ENCODE measurements around the gene GABRR3. TPM values are rescaled to one million over a fixed set of nuclear protein-coding genes. Genes with fewer than 3 reads are reported as not detected.

The GABRR3 gene
- total RNA-seq: not detected in 2 replicates
- polyA plus RNA-seq: not detected in 2 replicates
- polyA plus RNA-seq (2012): not detected in 2 replicates
- polyA minus RNA-seq (ENCODE audit: low replicate concordance): not detected in 2 replicates

DNA sequence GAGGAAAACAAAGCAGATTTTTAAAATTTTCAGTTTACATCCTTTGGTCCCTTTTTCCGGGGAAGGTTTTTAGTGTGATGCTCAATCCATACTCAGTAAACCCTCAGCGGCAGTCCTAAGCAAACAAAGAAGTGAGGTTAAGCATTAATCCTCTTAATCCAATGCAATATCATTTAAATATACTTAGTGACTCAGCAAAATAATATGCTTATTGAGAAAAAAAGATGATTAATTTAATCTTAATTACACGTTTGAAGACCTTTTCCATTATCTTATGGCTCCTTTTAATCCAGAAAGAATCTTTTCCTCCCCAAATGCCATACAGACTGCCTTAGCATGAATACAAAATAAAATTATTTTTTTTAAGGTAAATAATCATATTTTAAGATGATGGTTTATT is at the start of gene GABRR3:
TSS of gene GABRR3 (minus strand) at position 108 of the 400 bp plus-strand sequence. CDS start 328 bp downstream, outside the sequence.
- TF ChIP-seq, protein P1, sequence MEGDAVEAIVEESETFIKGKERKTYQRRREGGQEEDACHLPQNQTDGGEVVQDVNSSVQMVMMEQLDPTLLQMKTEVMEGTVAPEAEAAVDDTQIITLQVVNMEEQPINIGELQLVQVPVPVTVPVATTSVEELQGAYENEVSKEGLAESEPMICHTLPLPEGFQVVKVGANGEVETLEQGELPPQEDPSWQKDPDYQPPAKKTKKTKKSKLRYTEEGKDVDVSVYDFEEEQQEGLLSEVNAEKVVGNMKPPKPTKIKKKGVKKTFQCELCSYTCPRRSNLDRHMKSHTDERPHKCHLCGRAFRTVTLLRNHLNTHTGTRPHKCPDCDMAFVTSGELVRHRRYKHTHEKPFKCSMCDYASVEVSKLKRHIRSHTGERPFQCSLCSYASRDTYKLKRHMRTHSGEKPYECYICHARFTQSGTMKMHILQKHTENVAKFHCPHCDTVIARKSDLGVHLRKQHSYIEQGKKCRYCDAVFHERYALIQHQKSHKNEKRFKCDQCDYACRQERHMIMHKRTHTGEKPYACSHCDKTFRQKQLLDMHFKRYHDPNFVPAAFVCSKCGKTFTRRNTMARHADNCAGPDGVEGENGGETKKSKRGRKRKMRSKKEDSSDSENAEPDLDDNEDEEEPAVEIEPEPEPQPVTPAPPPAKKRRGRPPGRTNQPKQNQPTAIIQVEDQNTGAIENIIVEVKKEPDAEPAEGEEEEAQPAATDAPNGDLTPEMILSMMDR (conservative IDR thresholded peaks at IDR 0.05 in 1 of 2, IDR thresholded peaks at IDR 0.05 in 1 of 2; ENCODE audit: low read depth in 1 of 2, low read length in 2 of 2): no peak
- no peak for TF ChIP-seq EZH2 (IDR thresholded peaks at IDR 0.05; ENCODE audit: low read length, missing control alignments)
- Histone ChIP-seq H3K4me3 (replicated peaks in 1 of 4; ENCODE audit: control extremely low read depth in 1 of 4, insufficient read depth in 1 of 4, low read depth in 3 of 4, low read length in 4 of 4) (no peak within 1 kb of the TSS), H3K27ac (ENCODE audit: insufficient read depth, low read length) (no peak within 1 kb of the TSS), H2AFZ (ENCODE audit: low read length) (no peak within 1 kb of the TSS), H4K20me1 (ENCODE audit: control insufficient read depth, extremely low read depth, insufficient read depth, low read length) (no peaks in the 10 kb centered on the region), H3K4me1 (ENCODE audit: control insufficient read depth, extremely low read depth, insufficient read depth, low read length) (no peaks in the 10 kb centered on the region), H3K4me2 (ENCODE audit: extremely low read depth, insufficient read depth, low read length) (no peak within 1 kb of the TSS), H3K9me3 (ENCODE audit: control insufficient read depth, insufficient read depth, low read depth, low read length) (no peaks in the 10 kb centered on the region), H3K27me3 (ENCODE audit: control insufficient read depth, insufficient read depth, low read length) (no peaks in the 10 kb centered on the region), H3K9ac (ENCODE audit: insufficient read depth, low read length) (no peak within 1 kb of the TSS), H3K36me3 (ENCODE audit: control insufficient read depth, insufficient read depth, low read length) (no peaks in the 10 kb centered on the region), H3K79me2 (ENCODE audit: control insufficient read depth, insufficient read depth, low read length) (no peaks in the 10 kb centered on the region)
- DNase-seq (ENCODE audit: low read depth in 2 of 2): no peak

DNA sequence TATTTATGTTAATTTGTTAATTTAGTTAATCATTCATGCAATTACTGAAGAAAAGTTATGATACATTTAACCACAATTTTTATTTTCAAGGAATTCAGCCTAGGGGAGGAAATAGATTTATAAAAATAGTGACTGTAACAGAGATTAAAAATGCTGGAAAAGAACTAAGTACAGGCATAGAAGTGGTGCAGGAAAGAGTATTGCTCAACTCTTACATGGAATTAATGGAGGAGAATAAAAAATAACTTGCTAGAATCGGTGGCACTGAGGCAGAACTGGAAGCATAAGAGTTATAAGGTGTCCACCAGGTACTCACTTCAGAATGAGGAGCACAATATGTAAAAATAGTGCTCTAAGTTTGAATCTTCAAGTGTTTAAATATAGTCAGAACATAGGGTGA is 38.4 kb upstream of the GABRR3 start:
- H3K27me3 ChIP-seq (ENCODE audit: control insufficient read depth, insufficient read depth, low read length): no peaks in the 10 kb centered on the region
- no peaks in the 10 kb centered on the region for H3K36me3 ChIP-seq (ENCODE audit: control insufficient read depth, insufficient read depth, low read length)
- no peak for TF ChIP-seq EZH2 (IDR thresholded peaks at IDR 0.05; ENCODE audit: low read length, missing control alignments)
- TF ChIP-seq, protein P1 (conservative IDR thresholded peaks at IDR 0.05 in 1 of 2, IDR thresholded peaks at IDR 0.05 in 1 of 2; ENCODE audit: low read depth in 1 of 2, low read length in 2 of 2): no peak
- H3K79me2 ChIP-seq (ENCODE audit: control insufficient read depth, insufficient read depth, low read length): no peaks in the 10 kb centered on the region
- no peak overlapping the region for H3K4me2 ChIP-seq (ENCODE audit: extremely low read depth, insufficient read depth, low read length)
- no peak overlapping the region for H3K9ac ChIP-seq (ENCODE audit: insufficient read depth, low read length)
- no peaks in the 10 kb centered on the region for H3K4me1 ChIP-seq (ENCODE audit: control insufficient read depth, extremely low read depth, insufficient read depth, low read length)
- H2AFZ ChIP-seq (ENCODE audit: low read length): no peak overlapping the region
- DNase-seq (ENCODE audit: low read depth in 2 of 2): no peak
- no peaks in the 10 kb centered on the region for H3K9me3 ChIP-seq (ENCODE audit: control insufficient read depth, insufficient read depth, low read depth, low read length)
- H3K4me3 ChIP-seq (replicated peaks in 1 of 4; ENCODE audit: control extremely low read depth in 1 of 4, insufficient read depth in 1 of 4, low read depth in 3 of 4, low read length in 4 of 4): no peak overlapping the region
- H4K20me1 ChIP-seq (ENCODE audit: control insufficient read depth, extremely low read depth, insufficient read depth, low read length): no peaks in the 10 kb centered on the region
- H3K27ac ChIP-seq (ENCODE audit: insufficient read depth, low read length): no peak overlapping the region

DNA sequence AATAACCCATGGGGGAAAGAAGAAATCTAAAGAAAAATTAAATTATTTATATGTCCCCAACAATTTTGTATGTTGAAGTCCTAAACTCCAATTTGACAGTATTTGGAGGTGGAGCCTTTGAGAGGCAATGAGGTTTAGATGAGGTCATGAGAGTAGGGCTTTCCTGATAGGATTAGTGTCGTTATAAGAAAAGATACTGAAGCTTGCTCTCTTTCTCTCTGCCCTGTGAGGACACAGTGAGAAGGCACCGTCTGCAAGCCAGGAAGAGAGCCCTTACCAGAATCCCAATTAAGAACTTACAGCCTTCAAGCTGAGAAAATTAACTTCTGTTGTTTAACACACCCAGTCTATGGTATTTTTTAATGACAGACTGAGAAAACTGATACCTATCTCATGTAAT is 35.7 kb upstream of the GABRR3 start:
- no peak overlapping the region for H3K9ac ChIP-seq (ENCODE audit: insufficient read depth, low read length)
- no peaks in the 10 kb centered on the region for H3K9me3 ChIP-seq (ENCODE audit: control insufficient read depth, insufficient read depth, low read depth, low read length)
- no peaks in the 10 kb centered on the region for H3K36me3 ChIP-seq (ENCODE audit: control insufficient read depth, insufficient read depth, low read length)
- no peak overlapping the region for H3K4me2 ChIP-seq (ENCODE audit: extremely low read depth, insufficient read depth, low read length)
- no peak for DNase-seq (ENCODE audit: low read depth in 2 of 2)
- H2AFZ ChIP-seq (ENCODE audit: low read length): no peak overlapping the region
- no peaks in the 10 kb centered on the region for H3K79me2 ChIP-seq (ENCODE audit: control insufficient read depth, insufficient read depth, low read length)
- H3K27ac ChIP-seq (ENCODE audit: insufficient read depth, low read length): no peak overlapping the region
- H3K4me1 ChIP-seq (ENCODE audit: control insufficient read depth, extremely low read depth, insufficient read depth, low read length): no peaks in the 10 kb centered on the region
- no peak overlapping the region for H3K4me3 ChIP-seq (replicated peaks in 1 of 4; ENCODE audit: control extremely low read depth in 1 of 4, insufficient read depth in 1 of 4, low read depth in 3 of 4, low read length in 4 of 4)
- H3K27me3 ChIP-seq (ENCODE audit: control insufficient read depth, insufficient read depth, low read length): no peaks in the 10 kb centered on the region
- no peaks in the 10 kb centered on the region for H4K20me1 ChIP-seq (ENCODE audit: control insufficient read depth, extremely low read depth, insufficient read depth, low read length)
- TF ChIP-seq EZH2 (IDR thresholded peaks at IDR 0.05; ENCODE audit: low read length, missing control alignments): no peak
- TF ChIP-seq, protein P1 (conservative IDR thresholded peaks at IDR 0.05 in 1 of 2, IDR thresholded peaks at IDR 0.05 in 1 of 2; ENCODE audit: low read depth in 1 of 2, low read length in 2 of 2): no peak
